Right kidney (tissue), 9 donors: ENCODE data around the gene OR5L1.

Experiments used
- DNase-seq: peaks from one replicate; pipeline ENCODE4 v3.0.0-alpha.2; 2016
- long read RNA-seq, 8 donors: transcript quantifications; one replicate each; lab custom pipeline, GENCODE V29; 2026

The OR5L1 gene
- long read RNA-seq, donor 1, result 0 reads
- long read RNA-seq, donor 2, result 0 reads
- long read RNA-seq, donor 3, result 0 reads
- long read RNA-seq, donor 4, result 0 reads
- long read RNA-seq, donor 5, result 0 reads
- long read RNA-seq, donor 6, result 0 reads
- long read RNA-seq, donor 7, result 0 reads
- long read RNA-seq, donor 8, result 0 reads

DNA sequence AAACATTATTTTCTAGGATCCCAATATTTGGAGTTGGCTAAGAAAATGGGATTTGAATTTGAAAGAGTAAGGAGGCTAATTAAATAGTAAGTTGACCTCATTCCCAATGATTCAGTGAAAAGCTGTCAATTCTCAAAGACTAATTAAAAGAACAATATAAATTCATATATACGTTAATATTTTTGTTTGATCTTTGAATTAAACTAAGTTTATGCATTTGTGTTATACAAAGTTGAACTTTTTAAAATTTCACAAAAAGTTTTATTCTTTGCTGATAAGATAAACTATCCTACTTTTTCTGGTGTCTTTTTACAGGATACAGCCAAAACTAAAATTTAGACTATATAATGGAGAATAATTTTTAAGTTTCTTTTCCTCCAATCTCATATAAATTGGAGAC is at the start of gene OR5L1:
OR5L1 (plus strand) TSS at position 301 of the 400 bp plus-strand sequence. CDS start 100 bp downstream, outside the sequence.
- no peak for DNase-seq

DNA sequence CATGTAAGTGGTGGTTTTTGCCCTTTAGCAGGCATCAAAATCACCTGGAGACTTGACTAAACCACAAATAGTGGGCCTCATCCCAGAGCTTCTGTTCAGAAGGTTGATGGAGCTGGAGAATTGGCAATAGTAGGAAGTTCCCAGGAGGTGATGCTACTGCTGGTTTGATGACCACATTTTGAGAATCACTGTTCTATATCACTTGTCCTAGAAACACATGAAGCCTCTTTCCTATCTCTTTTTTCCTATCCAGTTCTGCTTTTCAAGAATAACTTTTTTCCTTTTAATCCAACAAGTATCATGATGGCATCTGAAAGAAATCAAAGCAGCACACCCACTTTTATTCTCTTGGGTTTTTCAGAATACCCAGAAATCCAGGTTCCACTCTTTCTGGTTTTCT is 38.0 kb upstream of the OR5L1 start, which contains the start of gene OR5D13:
OR5D13 (plus strand) TSS at position 301 of the 400 bp plus-strand sequence; CDS start at position 301, 0 bp downstream.
- no peak for DNase-seq

DNA sequence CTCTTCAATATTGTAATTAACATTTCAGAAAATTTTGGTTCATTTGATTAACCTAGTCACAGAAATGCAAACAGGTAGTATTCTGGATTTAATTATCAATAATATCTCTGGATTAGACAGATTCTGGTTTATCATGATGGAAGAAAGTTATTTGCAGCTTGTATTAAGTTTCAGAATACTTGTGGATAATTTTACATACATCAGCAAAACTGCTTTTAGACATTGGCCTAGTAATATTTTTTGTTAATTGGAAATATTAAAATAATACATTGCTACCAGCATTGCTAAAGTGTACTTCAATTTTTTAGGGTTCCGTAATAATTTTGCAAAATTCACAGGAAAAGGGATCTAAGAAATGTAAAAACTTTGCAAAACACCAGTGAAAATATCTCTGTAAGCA is 19.6 kb upstream of the OR5L1 start:
- DNase-seq, result no peak

- DNase-seq, result no peak
Observed at GRCh38 chr11:55793321-55793720, 17.8 kb upstream of the OR5L1 start.

DNA sequence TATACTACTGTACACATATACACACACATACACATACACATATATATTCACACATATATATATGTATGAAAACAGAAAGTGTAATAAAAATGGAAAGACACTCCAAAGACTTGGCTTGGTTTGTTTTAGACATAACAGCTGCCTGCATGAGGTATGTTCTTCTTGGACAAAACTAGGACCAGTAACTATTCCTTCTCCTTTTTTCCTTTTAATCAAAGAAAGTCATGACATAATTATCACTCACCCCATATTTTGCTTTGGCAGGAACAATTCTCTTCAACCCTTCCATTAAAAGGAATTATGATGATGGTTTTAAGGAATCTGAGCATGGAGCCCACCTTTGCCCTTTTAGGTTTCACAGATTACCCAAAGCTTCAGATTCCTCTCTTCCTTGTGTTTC is 15.9 kb upstream of the OR5L1 start, which contains the start of gene OR5D14:
OR5D14 (plus strand) TSS at position 301 of the 400 bp plus-strand sequence; CDS start at position 301, 0 bp downstream.
- no peak for DNase-seq

DNA sequence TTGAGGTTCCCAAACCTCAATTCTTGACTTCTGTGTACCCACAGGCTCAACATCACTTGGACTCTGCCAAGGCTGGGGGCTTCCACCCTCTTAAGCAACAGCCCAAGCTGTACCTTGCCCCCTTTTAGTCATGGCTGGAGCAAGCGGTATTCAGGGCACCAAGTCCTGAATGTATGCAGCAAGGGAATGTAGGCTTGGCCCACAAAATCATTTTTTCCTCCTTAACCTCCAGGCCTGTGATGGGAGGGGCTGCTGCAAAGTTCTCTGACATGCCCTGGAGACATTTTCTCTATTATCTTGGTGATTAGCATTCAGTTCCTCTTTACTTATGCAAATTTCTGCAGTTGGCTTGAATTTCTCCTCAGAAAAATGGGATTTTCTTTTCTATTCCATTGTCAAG is 4.9 kb upstream of the OR5L1 start:
- no peak for DNase-seq

DNA sequence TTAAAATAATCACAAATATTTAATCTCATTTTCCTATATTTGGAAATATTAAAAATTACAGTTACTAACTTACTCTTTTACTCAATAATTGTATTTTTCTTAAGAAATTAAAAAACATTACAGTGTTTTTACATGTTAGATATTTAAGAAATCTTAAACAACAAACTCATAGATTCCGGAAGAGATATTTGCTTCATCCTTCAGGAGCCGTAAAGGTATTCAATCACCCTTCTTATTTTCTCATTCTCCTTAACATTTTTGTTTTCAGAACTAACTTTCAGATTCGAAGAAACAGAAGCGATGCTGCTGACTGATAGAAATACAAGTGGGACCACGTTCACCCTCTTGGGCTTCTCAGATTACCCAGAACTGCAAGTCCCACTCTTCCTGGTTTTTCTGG is 8.2 kb downstream of the OR5L1 start, which contains the start of gene OR5D18:
OR5D18 (plus strand) TSS at position 301 of the 400 bp plus-strand sequence; CDS start at position 301, 0 bp downstream.
- no peak for DNase-seq

- no peak for DNase-seq
Observed at GRCh38 chr11:55826919-55827318, 15.8 kb downstream of the OR5L1 start, which contains the start of gene OR5L2. TSS of gene OR5L2 (plus strand) at chr11:55827219. CDS start at chr11:55827219, 0 bp downstream.

- no peak for DNase-seq
Observed at GRCh38 chr11:55838452-55838851, 27.3 kb downstream of the OR5L1 start, which contains the start of gene OR5D16. TSS of gene OR5D16 (plus strand) at chr11:55838752. CDS start at chr11:55838752, 0 bp downstream.

GRCh38 chr11:55847453-55847852 is 36.3 kb downstream of the OR5L1 start:
- no peak for DNase-seq

GRCh38 chr11:55849037-55849436 is 37.9 kb downstream of the OR5L1 start:
- no peak for DNase-seq

DNA sequence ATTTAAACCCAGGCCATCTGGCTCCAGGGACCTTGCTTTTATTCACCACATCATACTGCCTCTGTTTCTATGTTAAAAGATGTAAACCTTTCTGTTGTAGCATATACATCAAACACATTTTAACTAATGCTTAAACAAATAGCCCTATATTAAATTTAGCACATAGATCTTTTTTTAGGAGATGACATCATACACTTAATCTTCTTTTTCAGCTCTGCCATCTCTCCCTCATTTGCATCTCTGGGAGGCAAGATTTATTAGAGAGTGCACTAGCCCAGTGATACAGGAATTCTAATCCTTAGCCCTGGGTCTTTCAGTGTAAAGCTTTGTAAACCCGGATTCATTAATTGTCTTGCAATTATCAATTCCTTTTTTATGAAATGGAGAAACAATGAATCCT is 41.0 kb downstream of the OR5L1 start:
- no peak for DNase-seq

DNA sequence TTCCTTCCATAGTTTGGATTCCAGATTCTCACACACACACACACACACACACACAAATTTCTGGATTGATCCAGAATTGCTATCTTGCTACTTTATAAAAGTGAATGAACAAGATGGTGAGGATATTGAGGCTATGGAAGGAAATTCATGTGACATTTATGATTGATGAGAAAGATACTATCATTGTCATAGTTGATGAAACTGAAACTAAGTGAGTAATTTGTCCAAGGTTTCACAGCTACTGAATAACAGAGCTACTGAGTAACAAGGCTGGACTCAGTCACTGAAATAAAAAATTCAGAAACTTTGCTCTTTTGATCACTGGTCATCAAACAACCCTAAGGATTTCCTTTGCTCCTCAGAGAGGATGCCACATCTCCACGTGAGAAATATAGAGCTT is 43.5 kb downstream of the OR5L1 start:
- no peak for DNase-seq
